Adipocyte (in vitro differentiated cells): ENCODE data around the gene PRKCH.

Experiments used
- DNase-seq: peaks from one replicate; pipeline ENCODE4 v3.0.0-alpha.2; 2015; ENCODE audit warnings: low read depth
- H3K27me3 ChIP-seq: replicated peaks from 2 replicates; pipeline ENCODE4 v1.7.0; 2013; ENCODE audit warnings: mild to moderate bottlenecking, low read length, moderate library complexity; ENCODE audit not compliant: control insufficient read depth, insufficient read depth
- H3K36me3 ChIP-seq: 2 replicates; pipeline ENCODE4 v1.7.0; 2013; ENCODE audit warnings: low read length, mild to moderate bottlenecking, moderate library complexity; ENCODE audit not compliant: control insufficient read depth, insufficient read depth, severe bottlenecking
- H3K4me1 ChIP-seq: 2 replicates; pipeline ENCODE4 v1.7.0; 2013; ENCODE audit warnings: mild to moderate bottlenecking, low read length, moderate library complexity; ENCODE audit not compliant: control insufficient read depth, insufficient read depth
- H3K4me3 ChIP-seq: 2 replicates; pipeline ENCODE4 v1.7.0; 2013; ENCODE audit warnings: mild to moderate bottlenecking, low read length, moderate library complexity
- H3K9ac ChIP-seq: 2 replicates; pipeline ENCODE4 v1.7.0; 2013; ENCODE audit warnings: mild to moderate bottlenecking, low read length, moderate library complexity
- H3K9me3 ChIP-seq: 2 replicates; pipeline ENCODE4 v1.7.0; 2013; ENCODE audit warnings: mild to moderate bottlenecking, low read length, moderate library complexity; ENCODE audit not compliant: control insufficient read depth

Gene PRKCH

GRCh38 chr14:61552241-61552640 is 230.9 kb downstream of the PRKCH start:
- no peak for DNase-seq
- no peak overlapping the region for H3K4me3 ChIP-seq
- H3K4me1 ChIP-seq = peaks cover 68% of the 10 kb centered on the region

GRCh38 chr14:61553730-61554641 is 232.6 kb downstream of the PRKCH start:
- Histone ChIP-seq H3K4me1 (peaks cover 63% of the 10 kb centered on the region), H3K36me3 (no peaks in the 10 kb centered on the region), H3K9ac (peak overlapping the region; percentile 77), H3K9me3 (no peaks in the 10 kb centered on the region), H3K4me3 (no peak overlapping the region), H3K27me3 (no peaks in the 10 kb centered on the region)
- peak; percentile 98 for DNase-seq

More at GRCh38 chr14:61552241-61552640, 230.9 kb downstream of the PRKCH start:
- H3K9ac ChIP-seq = peak overlapping the region; percentile 67
- H3K36me3 ChIP-seq = no peaks in the 10 kb centered on the region
- no peaks in the 10 kb centered on the region for H3K27me3 ChIP-seq
- H3K9me3 ChIP-seq = no peaks in the 10 kb centered on the region

GRCh38 chr14:61555056-61555838 is 233.9 kb downstream of the PRKCH start:
- Histone ChIP-seq H3K9ac (peak overlapping the region; percentile 77), H3K36me3 (no peaks in the 10 kb centered on the region), H3K4me1 (peaks cover 59% of the 10 kb centered on the region), H3K9me3 (no peaks in the 10 kb centered on the region), H3K4me3 (no peak overlapping the region), H3K27me3 (no peaks in the 10 kb centered on the region)
- DNase-seq = no peak

GRCh38 chr14:61556455-61556854 is 235.1 kb downstream of the PRKCH start:
- no peaks in the 10 kb centered on the region for H3K36me3 ChIP-seq
- H3K4me3 ChIP-seq = no peak overlapping the region
- no peak for DNase-seq
- peak overlapping the region; percentile 8 for H3K9ac ChIP-seq
- no peaks in the 10 kb centered on the region for H3K27me3 ChIP-seq
- H3K4me1 ChIP-seq = peaks cover 71% of the 10 kb centered on the region
- H3K9me3 ChIP-seq = no peaks in the 10 kb centered on the region

GRCh38 chr14:61557262-61557661 is 235.9 kb downstream of the PRKCH start:
- H3K9me3 ChIP-seq = no peaks in the 10 kb centered on the region
- H3K4me1 ChIP-seq = peaks cover 77% of the 10 kb centered on the region
- H3K4me3 ChIP-seq = no peak overlapping the region
- peak overlapping the region; percentile 41 for H3K9ac ChIP-seq
- no peaks in the 10 kb centered on the region for H3K36me3 ChIP-seq
- no peak for DNase-seq
- H3K27me3 ChIP-seq = no peaks in the 10 kb centered on the region

- H3K9ac ChIP-seq = peak overlapping the region; percentile 41
- peaks cover 77% of the 10 kb centered on the region for H3K4me1 ChIP-seq
- H3K27me3 ChIP-seq = no peaks in the 10 kb centered on the region
- no peaks in the 10 kb centered on the region for H3K9me3 ChIP-seq
- no peak for DNase-seq
- H3K4me3 ChIP-seq = no peak overlapping the region
- H3K36me3 ChIP-seq = no peaks in the 10 kb centered on the region
Observed at GRCh38 chr14:61557854-61558253, 236.5 kb downstream of the PRKCH start.

GRCh38 chr14:61558271-61558670 is 236.9 kb downstream of the PRKCH start:
- no peak for DNase-seq
- H3K4me1 ChIP-seq = peaks cover 77% of the 10 kb centered on the region

GRCh38 chr14:61559641-61560201 is 238.3 kb downstream of the PRKCH start:
- H3K4me3 ChIP-seq = no peak overlapping the region
- no peaks in the 10 kb centered on the region for H3K36me3 ChIP-seq
- peaks cover 80% of the 10 kb centered on the region for H3K4me1 ChIP-seq
- no peaks in the 10 kb centered on the region for H3K27me3 ChIP-seq
- no peaks in the 10 kb centered on the region for H3K9me3 ChIP-seq
- no peak for DNase-seq
- H3K9ac ChIP-seq = peak overlapping the region; percentile 91

More at GRCh38 chr14:61558271-61558670, 236.9 kb downstream of the PRKCH start:
- Histone ChIP-seq H3K9me3 (no peaks in the 10 kb centered on the region), H3K36me3 (no peaks in the 10 kb centered on the region), H3K4me3 (no peak overlapping the region), H3K9ac (no peak overlapping the region), H3K27me3 (no peaks in the 10 kb centered on the region)

GRCh38 chr14:61560323-61560722 is 238.9 kb downstream of the PRKCH start:
- Histone ChIP-seq H3K4me3 (no peak overlapping the region), H3K9ac (peak overlapping the region; percentile 91), H3K9me3 (no peaks in the 10 kb centered on the region), H3K27me3 (no peaks in the 10 kb centered on the region), H3K4me1 (peaks cover 80% of the 10 kb centered on the region), H3K36me3 (no peaks in the 10 kb centered on the region)
- peak; percentile 62 for DNase-seq

- peaks cover 80% of the 10 kb centered on the region for H3K4me1 ChIP-seq
- no peaks in the 10 kb centered on the region for H3K36me3 ChIP-seq
- H3K4me3 ChIP-seq = no peak overlapping the region
- peak; percentile 69 for DNase-seq
- H3K9ac ChIP-seq = peak overlapping the region; percentile 91
- H3K27me3 ChIP-seq = no peaks in the 10 kb centered on the region
- no peaks in the 10 kb centered on the region for H3K9me3 ChIP-seq
Observed at GRCh38 chr14:61561104-61561503, 239.7 kb downstream of the PRKCH start.
